SK-N-DZ (cell line): ENCODE results near the gene PTPRS.
"Not testable (repeated sequence)": the region's sequence is repeated elsewhere in the genome, so short reads cannot be mapped to it uniquely, and the experiment has no call there.

ENCODE experiments used
- DNase-seq: peaks from one replicate; pipeline ENCODE4 v3.0.0-alpha.2; 2015; ENCODE audit warnings: low spot score

PTPRS gene

DNA sequence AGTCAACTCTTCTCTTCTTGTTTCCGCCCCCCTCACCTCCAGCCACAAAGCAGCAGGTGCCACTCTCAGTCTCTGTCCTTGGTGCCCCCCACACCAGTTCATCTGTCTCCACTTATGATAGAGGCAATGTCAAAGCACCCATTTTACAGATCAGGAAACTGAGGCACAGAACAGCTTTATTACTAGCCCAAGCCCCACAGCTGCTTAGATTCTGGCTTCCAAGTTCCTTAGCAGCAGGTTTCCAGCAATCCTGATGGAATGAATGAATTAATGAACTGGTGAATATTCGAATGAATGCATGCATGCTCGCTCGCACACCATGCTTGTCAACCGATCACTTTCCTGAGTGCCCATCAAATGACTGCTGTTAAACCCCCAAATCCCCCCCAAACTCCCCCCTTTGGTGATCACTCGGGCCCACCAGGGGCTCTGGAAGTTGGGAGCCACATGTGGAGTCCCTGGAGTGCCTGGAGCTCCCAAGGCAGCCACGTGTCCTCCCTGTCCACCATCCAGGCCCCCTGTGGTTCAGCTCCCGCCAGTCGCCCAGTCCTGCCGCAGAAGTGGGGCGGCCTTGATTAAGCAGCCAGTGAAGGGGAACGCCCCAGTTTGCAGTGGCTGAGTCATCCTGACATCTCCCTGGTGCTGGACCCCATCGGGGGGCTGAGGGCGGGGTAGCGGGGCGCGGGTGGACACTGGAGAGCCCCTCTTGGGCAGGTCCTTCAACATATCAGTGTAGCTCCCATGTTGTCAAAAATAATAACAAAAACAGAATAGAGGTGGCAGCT, 6.8 kb downstream of the PTPRS start:
- DNase-seq, result no peak

DNA sequence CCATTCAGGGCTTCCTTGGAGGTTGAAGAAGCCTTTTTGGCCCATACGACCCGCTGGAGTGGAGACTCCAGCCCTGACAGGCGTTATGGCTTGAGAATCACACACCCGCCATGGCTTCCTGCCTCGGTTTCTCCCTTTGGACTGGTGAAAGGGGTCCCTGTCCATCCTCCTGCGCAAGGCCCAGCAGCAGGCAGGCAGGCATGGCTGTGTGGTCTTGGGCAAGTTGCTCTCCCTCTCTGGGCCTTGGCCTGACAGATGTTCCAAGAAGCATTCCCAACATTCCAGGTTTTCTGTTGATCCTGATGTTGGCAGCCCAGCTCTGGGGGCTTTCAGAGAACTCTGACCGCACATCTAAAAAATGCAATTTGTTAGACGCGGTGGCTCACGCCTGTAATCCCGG, 8.1 kb downstream of the PTPRS start:
- DNase-seq, result no peak

DNA sequence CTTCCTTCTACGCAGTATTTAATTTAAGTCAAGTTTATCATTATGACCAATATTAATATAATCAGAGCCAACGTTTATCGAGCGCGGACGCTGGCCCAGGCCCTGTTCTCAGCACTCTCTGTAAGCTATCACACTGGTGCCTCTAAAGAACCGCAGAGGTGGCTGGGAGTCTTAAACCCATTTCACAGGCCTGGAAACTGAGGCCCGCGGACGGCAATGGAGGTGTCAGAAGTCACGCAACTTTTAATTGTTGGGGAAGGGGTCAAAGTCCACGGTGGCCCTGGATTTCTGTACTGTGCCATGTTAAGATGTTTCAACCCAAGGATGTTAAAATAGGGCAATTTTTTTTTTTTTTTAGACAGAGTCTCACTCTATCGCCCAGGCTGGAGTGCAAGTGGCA, 8.8 kb downstream of the PTPRS start:
- DNase-seq, result no peak

DNA sequence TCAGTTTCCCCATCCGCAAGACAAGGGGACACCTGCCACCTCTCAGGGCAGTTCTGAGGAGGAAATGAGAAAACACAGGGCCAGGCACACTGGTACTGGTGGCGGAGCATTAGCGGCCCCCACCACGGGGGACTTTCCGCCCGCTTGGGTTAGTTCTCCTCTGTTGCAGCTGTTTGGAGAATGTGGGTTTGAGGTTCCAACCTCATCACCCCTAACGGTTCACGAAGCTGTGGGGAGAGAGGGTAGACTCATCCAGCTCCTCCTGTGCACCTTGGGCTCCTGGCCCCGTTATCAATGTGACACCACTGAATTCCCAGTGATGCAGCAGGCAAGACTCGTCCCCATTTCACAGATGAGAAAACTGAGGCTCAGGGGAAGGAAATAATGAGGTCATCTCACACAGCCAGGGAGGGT, 10.3 kb downstream of the PTPRS start:
- DNase-seq, result no peak

DNA sequence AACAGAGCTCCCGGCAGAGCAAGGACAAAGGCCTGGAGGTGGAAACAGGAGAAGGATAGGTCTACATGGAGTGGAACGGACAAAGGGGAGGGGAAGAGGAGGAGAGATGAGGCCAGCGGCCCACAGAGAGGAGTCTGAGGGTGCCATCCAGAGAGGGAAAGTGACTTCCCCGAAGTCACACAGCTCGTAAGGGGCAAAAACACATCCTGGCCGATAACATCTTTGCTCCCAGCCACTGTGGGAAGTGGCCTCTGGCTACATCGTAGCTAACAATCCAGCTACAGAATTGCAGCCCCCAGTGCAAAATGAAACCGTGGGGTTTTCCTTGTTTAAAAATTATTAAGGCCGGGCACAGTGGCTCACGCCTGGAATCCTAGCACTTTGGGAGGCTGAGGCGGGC, 11.5 kb downstream of the PTPRS start:
- DNase-seq, result no peak

DNA sequence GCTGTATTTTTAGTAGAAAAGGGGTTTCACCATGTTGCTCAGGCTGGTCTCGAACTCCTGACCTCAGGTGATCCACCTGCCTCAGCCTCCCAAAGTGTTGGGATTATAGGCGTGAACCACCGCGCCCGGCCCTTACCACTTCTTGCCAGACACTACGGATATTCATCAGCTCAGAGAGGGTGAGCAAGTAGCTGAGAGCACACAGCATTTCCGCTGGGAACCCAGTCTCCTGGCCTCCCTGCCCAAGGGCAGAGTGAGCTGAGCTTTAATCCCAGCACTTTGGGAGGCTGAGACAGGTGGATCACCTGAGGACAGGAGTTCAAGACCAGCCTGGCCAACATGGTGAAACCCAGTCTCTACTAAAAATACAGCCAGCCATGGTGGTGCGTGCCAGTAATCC, 12.2 kb downstream of the PTPRS start:
- DNase-seq, result not testable (repeated sequence)

DNA sequence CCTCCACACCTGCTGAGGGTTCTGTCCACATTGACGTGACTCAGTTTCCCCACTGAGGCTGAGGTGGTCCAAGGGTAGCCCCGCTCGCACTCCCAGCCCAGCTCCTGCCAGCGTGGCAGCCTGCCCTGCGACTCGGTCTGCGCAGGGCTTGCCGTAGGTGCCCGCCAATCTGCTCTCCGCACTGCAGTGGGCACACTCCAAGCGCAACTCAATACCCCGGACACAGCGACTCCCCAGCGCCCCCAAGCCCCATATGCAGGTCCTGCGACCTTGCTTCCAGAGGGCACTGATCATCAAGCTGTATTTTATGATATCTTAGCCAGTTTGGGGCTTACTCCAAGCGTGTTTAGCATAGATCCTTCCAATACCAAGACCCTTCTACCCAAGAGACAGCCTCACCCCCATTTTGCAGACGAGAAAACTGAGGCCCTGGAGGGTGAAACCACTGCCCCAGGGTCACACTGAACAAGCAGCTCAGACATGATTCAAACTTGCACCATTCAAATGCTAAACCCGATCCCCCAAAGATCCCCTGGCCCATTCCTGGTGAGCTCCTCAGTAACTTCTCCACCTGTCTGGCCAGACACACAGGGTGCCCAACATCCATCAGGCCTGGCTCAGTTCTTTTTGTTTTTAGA, 13.5 kb downstream of the PTPRS start:
- DNase-seq, result no peak

DNA sequence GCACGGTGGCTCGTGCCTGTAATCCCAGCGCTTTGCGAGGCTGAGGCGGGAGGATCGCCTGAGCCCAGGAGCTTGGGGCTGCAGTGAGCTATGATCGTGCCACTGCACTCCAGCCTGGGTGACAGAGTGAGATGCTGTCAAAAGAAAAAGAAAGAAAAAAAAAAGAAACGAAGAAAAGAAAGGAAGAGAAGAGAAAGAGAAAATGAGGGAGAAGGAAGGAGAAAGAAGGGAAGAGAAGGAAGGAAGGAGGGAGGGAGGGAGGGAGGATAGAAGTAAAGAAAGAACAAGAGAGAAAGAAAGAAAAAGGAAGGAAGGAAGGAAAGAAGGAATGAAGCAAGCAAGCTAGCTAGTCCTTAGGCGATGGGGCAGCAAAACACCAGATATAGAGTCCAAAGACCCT, 14.1 kb downstream of the PTPRS start:
- no peak for DNase-seq

DNA sequence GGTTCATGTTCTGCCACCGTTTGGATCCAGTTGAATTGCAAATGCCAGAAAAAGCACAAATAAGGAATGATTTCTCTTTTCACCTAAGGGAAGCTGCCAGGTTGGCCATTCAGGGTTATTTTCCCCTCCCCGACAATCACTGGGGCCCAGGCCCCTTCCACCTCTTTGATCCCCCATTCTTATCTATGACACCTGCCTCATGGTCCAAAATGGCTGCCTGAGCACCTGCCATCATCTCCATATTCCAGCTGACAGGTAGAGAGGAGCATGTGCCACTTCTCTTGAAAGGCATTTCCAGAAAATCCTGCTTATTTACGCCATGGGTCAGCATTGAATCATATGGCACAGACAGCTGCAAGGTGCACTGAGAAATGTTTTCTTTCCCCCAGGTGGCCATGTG, 15.7 kb downstream of the PTPRS start:
- no peak for DNase-seq

DNA sequence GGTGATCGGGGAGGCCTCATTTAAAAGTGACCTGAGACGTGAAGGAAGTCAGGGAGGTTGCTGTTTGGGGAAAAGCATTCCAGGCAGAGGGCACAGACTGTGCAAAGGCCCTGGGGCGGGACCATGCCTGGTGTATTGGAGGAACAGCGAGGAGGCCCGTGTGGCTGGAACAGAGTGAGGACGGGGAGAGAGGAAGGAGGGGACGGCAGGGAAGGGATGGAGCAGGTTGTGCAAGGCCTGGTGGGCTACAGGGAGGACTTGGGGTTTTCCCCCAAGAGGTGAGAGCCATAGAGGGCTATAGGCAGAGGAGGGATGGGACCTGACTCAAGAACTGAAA, 17.2 kb downstream of the PTPRS start:
- DNase-seq, result no peak

DNA sequence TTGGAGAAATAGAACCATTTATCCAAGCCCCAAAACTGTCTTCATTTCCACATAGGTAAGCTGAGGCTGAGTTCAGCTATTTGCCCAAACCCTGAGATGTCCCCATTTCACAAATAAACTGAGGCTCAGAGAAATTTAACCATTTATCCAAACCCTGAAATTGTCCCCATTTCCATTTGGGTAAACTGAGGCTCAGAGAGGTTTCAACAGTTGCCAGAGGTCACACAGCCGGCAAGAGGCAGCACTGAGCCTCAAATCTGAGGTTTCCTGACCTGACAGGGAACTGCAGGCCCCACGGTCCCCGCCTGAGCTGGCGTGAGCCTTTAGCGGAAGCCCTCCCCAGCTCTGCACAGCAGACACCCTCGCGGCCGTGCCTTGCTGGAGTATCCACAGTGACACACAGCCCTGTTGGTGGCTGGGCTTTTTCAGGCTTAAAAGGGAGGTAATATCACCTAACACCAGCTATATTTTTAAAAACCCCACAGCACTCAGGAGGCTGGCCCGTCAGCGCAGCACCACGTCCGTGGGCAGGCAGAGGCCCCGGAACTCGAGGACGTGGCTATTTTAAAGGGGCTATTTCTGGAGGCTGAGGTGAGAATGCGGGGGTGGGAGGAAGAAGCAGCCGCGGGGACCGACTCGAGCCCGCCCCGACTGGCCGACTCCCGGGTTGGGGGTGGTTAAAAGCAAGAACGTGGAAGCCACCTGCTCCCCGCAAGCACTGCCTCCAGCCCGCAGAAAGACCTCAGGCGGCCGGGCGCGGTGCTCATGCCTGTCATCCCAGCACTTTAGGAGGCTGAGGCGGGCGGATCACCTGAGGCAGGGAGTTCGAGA, 18.5 kb downstream of the PTPRS start:
- DNase-seq, result no peak

DNA sequence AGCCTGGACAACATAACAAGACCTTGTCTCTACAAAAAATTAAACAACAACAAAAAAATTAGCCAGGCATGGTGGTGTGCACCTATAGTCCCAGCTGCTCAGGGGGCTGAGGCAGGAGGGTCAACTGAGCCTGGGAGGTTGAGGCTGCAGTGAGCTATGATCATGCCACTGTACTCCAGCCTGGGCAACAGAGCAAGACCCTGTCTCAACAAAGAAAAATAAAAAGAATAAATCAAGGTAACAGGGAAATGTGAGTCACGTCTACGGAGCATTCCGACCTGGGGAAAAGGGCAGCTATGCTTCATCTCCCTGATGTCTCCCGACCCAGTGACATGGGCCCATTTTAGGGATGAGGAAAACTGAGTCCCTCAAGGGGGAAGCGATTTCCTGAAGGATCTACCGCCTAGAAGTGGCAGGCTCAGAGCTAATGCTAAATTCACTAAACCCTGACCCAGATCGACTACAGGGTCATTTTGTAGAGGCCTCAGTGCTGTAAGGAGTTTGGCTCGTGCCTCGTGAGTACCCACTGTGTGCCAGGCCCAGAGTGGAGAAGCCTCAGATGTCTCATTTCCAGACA, 19.5 kb downstream of the PTPRS start:
- DNase-seq, result no peak

DNA sequence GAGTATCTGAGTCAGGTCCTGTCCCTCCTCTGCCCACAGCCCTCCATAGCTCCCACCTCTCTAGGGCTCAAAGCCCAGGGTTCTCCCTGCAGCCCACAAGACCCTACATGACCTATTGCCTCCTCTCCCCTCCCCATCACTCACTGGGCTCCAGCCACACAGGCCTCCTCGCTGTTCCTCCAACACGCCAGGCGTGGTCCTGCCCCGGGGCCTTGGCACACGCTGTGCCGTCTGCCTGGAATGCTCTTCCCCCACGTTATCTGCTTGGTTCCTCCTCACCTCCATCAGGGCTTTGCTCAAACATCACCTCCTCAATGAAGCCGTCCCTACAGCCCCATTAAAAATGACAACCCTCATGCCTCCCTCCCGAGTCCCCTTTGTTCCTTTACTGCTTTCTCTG, 21.1 kb downstream of the PTPRS start:
- DNase-seq, result no peak

DNA sequence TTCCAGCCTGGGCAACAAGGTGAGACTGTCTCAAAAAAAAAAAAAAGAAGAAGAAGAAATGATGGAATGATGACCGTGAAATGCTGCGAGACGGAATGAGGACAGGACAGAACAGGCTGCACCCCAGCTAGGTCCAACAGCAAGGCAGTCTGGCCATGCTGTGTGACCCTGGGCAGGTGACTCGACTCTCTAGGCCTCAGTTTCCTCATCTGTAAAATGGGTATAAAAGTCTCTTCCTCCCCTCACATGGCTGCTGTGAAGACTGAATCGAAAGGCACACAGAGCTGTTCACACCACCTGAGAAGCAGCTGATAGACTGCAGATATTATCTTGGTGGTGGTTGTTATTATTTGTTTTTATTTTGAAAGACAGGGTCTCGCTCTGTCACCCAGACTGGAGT, 22.3 kb downstream of the PTPRS start:
- no peak for DNase-seq

DNA sequence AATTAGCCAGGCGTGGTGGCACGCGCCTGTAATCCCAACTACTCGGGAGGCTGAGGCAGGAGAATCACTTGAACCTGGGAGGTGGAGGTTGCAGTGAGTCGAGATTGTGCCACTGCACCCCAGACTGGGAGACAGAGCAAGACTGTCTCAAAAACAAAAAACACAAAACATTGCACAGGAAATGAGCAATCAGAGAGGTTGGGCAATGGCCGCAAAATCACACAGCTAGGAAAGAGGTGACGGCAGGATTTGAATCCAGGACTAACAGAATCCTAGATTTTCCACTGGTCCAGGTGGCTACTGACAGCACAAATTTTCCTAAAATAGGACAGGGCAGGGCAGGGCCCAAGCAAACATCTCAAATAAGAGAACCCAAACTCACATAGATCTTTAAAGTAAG, 23.3 kb downstream of the PTPRS start:
- DNase-seq, result no peak

DNA sequence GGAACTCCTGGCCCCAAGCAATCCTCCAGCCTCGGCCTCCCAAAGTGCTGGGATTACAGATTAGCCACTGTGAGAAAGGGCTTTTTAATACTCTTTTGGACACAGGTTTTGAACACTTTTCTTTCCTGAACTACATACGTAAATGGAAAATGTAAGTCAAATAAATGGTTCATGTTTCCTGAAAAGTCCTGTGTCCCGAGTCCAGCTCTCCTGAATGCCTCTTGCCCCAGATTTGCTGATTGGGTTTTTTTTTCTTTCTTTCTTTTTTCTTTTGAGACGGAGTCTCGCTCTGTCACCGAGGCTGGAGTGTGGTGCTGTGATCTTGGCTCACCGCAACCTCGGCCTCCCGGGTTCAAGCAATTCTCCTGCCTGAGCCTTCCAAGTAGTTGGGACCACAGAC, 24.5 kb downstream of the PTPRS start:
- no peak for DNase-seq

DNA sequence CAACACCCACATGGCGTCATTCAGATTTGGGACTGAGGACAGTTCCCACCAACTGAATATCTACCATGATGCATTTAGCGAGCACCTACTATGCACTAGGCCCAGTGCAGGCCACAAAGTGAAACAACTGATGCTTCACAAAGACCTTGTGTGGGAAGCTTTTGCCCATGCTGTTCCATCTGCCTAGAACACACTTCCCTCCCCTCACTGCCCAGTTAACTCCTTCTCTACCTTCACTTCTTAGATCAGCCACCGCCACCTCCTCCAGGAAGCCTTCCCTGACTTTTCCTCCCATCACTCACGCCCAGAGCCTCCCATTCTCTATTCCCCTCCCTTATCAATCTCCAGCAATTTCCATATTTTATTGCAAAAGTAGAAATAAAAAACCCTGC, 25.7 kb downstream of the PTPRS start:
- no peak for DNase-seq

DNA sequence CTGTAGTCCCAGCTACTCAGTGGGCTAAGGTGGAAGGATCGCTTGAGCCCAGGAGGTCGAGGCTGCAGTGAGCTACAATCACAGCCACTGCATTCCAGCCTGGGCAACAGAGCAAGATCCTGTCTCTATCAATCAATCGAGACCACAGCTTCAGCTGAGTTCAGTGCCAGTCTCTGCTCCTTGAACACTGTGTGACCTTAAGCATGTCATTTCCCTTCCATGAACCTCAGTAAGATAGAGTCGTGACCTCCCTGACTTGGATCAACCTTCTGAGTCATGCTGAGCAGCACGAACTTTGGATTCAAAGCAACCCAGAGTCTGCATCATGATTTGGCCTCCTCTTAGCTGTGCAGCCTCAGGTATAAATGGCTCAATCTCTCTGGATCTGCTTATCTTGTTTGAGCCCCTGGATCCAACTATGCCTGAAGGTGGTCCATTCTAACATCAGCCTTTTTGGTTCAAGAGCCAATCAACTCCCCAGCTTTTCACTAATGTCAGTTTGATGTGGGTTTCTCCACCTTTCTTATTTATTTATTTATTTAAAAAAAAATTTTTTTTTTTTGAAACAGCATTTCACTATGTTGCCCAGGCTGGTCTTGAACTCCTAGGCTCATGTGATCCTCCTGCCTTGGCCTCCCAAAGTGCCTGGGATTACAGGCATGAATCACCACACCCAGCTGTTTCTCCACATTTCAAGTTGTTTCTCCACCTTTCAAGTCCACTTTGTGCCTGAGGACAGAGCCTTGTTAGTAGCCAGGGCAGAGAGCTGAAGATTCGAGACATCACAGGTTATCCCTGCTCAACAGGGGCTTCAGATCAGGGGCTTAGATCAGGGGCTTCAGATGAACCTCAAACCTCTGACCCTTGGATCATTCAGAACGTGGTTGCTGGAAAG, 26.4 kb downstream of the PTPRS start:
- DNase-seq, result no peak

DNA sequence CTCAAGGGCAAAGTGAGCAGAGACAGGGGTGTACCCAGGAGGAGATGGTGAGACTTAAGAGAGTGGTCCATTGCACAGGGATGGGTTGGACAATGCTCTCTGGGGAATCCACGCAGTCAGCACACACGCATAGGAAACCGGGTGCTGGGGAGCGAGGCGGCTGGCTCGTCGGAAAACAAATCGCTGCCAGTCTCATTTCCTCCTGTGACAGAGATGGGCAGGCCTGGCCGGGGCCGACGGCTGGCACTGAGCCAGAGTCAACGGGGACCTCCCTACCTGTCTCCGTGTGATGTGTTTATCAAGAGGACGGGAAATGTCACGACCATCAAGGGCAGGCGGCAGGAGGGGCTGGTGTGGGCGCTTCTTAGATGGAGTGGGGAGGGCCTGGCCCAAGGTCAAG, 27.3 kb downstream of the PTPRS start:
- DNase-seq, result no peak

DNA sequence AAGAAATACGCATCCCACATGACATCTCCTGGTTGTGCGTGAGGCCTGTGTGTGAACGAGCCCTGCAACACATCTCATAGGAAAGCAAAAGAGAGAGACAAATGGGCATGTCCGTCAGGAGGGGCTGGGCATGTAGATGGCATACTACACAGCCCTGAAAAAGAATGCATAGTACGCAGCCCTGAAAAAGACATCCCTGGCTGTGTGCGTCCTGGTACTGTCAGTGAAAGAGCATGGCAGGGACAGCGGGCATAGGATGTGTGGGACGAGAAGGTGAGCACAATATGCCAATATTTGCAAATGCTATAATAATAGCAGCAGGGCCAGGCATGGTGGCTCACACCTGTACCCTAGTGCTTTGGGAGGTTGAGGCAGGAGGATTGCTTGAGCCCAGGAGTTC, 28.6 kb downstream of the PTPRS start:
- no peak for DNase-seq

DNA sequence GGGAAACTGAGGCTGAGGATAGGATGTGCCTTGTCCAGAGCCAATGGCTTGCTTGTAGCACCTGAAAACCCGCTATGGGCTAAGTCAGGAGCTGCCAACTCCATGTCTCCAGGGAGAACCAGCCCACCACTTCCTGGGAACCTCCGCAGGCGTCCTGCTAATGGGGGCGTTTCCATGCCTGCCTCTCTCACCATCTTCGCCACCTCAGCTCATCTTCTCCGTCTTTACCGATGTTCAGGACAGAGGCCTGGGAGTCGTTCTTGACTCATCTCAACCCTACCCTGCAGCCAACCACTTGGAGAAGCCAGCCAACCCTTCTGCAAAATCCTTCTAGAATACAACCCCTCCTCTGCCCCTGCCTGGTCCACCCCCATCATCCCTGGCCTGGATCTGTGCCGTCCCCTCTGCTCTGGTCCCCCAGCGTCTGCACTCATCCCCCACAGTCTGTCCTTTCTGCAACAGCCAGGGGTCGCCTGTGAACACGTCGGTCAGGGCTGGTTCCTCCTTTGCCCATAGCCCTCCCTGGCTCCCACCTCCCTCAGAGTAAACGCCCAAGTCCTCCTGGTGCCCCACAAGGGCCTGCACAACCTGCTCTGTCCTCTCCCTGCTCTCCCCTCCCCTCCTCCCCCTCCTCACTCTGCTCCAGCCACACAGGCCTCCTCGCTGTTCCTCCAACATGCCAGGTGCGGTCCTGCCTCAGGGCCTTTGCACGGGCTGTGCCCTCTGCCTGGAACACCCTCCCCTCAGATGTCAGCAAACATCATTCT, 31.0 kb downstream of the PTPRS start:
- no peak for DNase-seq
